GM15510 (cell line): ENCODE measurements around the gene SLC31A1.

Source experiments
- POLR2A ChIP-seq: IDR thresholded peaks from 3 replicates; pipeline ENCODE4 v1.6.1; 2011; ENCODE audit warnings: borderline replicate concordance; ENCODE audit not compliant: insufficient read length; ENCODE audit errors: extremely low read depth

Gene SLC31A1

DNA sequence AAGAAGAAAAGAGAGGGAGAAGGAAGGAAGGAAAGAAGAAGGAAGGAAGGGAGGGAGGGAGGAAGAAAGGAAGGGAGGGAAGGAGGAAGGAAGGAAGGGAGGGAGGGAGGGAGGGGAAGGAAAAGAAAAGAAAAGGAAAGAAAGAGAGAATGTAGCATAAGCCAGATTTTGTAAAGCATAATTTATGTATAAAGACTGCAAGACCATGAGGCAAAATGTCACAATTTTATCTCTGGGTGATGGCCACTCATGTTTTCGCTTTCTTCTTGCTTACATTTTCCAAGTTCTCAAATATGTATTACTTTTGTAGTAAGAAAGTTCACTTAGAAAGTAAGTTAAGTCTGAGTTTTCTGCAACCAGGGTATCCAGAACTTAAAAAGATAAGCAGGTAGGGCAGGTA lies 85.2 kb downstream of the SLC31A1 start:
- no peak for TF ChIP-seq POLR2A

- TF ChIP-seq POLR2A: no peak
These were observed 86.1 kb downstream of the SLC31A1 start for GRCh38 chr9:113307396-113307975.

GRCh38 chr9:113309204-113309813 lies 88.0 kb downstream of the SLC31A1 start:
- no peak for TF ChIP-seq POLR2A

DNA sequence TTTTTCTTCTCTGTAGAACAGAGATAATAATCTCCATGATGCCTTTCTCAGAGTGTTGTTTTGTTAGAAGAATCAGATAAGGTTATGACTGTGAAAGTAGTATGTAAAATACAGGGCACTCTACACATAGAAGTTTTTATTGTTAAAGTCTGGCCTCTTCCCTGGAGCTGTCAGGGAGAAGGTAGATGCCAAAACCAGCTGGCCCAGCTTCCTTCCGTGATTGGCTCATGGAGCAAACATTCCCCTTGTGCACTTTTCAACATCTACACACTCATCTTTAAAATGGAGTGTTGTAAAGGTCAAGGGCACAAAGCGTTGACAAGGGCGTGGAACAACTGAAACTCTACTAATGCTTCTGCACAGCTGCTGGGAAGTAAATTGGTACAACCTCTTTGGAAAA lies 89.2 kb downstream of the SLC31A1 start:
- TF ChIP-seq POLR2A: no peak

DNA sequence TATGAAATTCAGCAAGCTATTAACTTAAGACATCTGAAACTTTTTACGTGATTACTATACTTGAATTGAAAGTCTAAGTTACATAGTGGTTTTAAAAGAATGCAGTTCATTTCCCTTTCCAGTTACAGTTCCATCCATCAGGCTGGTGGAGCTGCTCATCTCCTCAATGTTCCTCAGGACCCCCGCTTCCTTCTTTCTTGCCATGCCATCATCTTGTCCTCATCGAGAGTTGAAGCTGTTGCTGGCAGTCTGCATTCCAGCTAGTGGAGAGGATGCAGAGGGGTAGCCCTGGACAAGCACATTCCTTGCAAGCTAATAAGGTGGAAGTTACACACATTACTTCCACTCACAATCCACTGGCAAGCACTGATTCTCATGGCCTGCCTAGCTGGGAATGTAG lies 90.6 kb downstream of the SLC31A1 start:
- TF ChIP-seq POLR2A: no peak

DNA sequence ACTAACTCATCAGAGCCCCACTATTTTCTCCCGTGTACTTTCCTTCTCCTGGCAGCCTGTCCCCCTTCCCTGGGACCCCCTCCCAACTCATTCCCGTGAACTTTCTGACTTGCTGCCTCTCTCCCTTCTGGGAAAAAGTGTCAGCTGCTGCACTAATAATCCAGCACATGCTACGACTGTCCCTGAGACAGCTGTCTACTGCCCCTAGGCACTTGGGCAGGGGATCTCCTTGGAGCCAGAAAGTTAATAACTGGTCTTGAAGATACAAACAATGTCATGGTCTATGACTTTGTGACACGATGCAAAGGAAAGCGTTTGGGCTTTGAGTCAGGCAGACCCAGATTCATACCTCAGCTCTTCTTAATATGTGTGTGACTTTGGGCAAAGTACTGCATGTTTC lies 91.9 kb downstream of the SLC31A1 start:
- TF ChIP-seq POLR2A: no peak
